Activated T-helper 1 cell treated with anti-CD3 and anti-CD28 coated beads, Interleukin-12 subunit alpha, Interleukin-12 subunit beta, Interleukin-2, Interleukin-4 antibody, amounts not matched to agents 30 ng/mL and 10 ng/mL and 1 ng/mL, durations not matched to agents 14 hours and 24 hours and 36 hours (primary cell): ENCODE results near the gene CD59. TPM values are rescaled to one million over a fixed set of nuclear protein-coding genes. Genes with fewer than 3 reads are reported as not detected.
"Not testable (repeated sequence)": the region's sequence is repeated elsewhere in the genome, so short reads cannot be mapped to it uniquely, and the experiment has no call there.

Experiments
- DNase-seq: peaks from one replicate; pipeline ENCODE4 v3.0.0; 2021; ENCODE audit warnings: low spot score
- H3K27ac Mint-ChIP-seq: one replicate; pipeline ENCODE4 v1.8.0; 2021; ENCODE audit warnings: mild to moderate bottlenecking, mixed read lengths
- H3K27me3 Mint-ChIP-seq: one replicate; pipeline ENCODE4 v1.8.0; 2022; ENCODE audit warnings: mild to moderate bottlenecking, moderate library complexity, mixed read lengths; ENCODE audit not compliant: insufficient read depth
- H3K36me3 Mint-ChIP-seq: one replicate; pipeline ENCODE4 v1.8.0; 2021; ENCODE audit warnings: low read depth, mixed read lengths
- H3K4me1 Mint-ChIP-seq: one replicate; pipeline ENCODE4 v1.8.0; 2021; ENCODE audit warnings: low read depth, mixed read lengths
- H3K4me3 Mint-ChIP-seq: one replicate; pipeline ENCODE4 v1.8.0; 2021; ENCODE audit warnings: mild to moderate bottlenecking, moderate library complexity, mixed read lengths
- H3K9me3 Mint-ChIP-seq: one replicate; pipeline ENCODE4 v1.8.0; 2021; ENCODE audit warnings: mixed read lengths
- intact Hi-C: fragments of 100-400 bp; cut with micrococcal nuclease; formaldehyde crosslinking; loops from one replicate; pipeline ENCODE4 v1.15.1; 2024
- total RNA-seq: library from RNA; stranded (reverse); gene quantifications from 2 replicates; pipeline ENCODE4 v1.2.3, GENCODE V29; 2022

Gene CD59
- total RNA-seq, 1 donor from 2014 or later, result 143 TPM

- peaks cover 31% of the 10 kb centered on the region for H3K36me3 Mint-ChIP-seq
- peak; percentile 44 for DNase-seq
- peaks cover 3% of the 10 kb centered on the region for H3K27me3 Mint-ChIP-seq
- peaks cover 42% of the 10 kb centered on the region for H3K4me1 Mint-ChIP-seq
- peak overlapping the region; percentile 89 for H3K27ac Mint-ChIP-seq
- intact Hi-C loops, result loop anchor here (1.0 to 10.0 kb wide), 6 partner anchors 13 to 699 kb away; partner anchors contain the start of genes C11orf91, CAT, CSTF3 and FBXO3
- H3K9me3 Mint-ChIP-seq, result no peaks in the 10 kb centered on the region
- peak overlapping the region; percentile 87 for H3K4me3 Mint-ChIP-seq
These were observed 714 bp downstream of the CD59 start for GRCh38 chr11:33735271-33736147.

DNA sequence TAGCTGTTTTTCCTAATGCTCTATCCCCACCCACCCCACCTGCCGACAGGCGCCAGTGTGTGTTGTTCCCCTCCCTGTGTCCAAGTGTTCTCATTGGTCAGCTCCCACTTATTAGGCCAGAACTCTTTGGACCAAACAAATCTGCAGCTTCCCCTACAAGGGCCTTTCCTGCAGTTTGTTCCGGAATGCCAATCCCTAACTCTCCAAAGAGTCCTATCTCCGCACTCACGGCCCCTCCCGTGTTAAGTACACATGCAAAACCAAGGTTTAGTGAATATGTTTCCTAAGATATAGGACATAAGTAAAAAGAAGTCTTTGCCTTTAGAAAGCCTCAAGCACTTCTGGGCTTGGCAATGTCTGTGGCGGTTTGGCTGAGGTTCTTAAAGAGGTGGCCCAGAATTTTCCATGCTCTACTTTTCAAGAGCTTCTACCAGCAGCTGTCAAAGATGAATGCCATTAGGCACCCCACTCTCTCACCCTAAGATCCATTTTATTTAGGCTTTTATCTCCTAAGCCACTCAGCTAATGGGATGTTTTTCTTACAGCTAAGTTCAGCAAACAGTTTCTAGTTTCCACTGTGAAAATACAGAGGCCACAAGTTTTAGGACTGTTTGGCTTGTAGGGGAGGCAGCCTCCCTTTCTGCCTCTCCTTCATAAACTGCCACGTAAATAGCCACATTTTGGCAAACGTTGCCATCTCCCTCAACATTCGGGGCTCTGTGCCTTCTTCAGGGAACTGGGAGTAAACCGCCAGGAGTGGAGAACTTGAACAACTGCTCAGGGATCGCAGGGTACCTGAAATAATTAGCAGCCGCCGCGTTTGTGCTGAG is 1.6 kb downstream of the CD59 start:
- H3K4me1 Mint-ChIP-seq, result peaks cover 42% of the 10 kb centered on the region
- intact Hi-C loops, result loop anchor here (1.0 to 10.0 kb wide), 5 partner anchors 12 to 700 kb away; partner anchors contain the start of genes C11orf91, CAT and CSTF3
- H3K27me3 Mint-ChIP-seq, result peaks cover 3% of the 10 kb centered on the region
- H3K27ac Mint-ChIP-seq, result peak overlapping the region; percentile 89
- no peak for DNase-seq
- peak overlapping the region; percentile 87 for H3K4me3 Mint-ChIP-seq
- H3K36me3 Mint-ChIP-seq, result peaks cover 31% of the 10 kb centered on the region
- H3K9me3 Mint-ChIP-seq, result no peaks in the 10 kb centered on the region

DNA sequence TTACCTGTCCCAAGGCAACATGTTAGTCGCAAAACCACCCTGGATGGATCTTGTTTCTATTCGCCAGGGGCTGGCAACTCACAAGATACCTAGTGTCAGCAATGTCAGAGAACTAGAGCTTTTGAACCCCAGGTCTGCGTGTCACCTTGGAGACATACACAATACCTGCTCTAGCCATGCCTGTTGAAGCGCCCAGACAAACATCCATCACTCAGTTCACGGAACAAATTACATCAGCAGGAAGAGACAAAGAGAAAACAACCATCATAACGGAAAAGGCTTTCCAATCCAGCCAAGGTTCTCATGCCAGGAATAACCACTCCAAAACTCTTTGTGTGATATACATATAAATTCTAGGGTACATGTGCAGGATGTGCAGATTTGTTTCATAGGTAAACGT is 2.2 kb downstream of the CD59 start:
- H3K27me3 Mint-ChIP-seq, result peaks cover 3% of the 10 kb centered on the region
- intact Hi-C loops, result loop anchor here (2.0 to 10.0 kb wide), 3 partner anchors 319 to 701 kb away; partner anchors contain the start of genes CAT and CSTF3

DNA sequence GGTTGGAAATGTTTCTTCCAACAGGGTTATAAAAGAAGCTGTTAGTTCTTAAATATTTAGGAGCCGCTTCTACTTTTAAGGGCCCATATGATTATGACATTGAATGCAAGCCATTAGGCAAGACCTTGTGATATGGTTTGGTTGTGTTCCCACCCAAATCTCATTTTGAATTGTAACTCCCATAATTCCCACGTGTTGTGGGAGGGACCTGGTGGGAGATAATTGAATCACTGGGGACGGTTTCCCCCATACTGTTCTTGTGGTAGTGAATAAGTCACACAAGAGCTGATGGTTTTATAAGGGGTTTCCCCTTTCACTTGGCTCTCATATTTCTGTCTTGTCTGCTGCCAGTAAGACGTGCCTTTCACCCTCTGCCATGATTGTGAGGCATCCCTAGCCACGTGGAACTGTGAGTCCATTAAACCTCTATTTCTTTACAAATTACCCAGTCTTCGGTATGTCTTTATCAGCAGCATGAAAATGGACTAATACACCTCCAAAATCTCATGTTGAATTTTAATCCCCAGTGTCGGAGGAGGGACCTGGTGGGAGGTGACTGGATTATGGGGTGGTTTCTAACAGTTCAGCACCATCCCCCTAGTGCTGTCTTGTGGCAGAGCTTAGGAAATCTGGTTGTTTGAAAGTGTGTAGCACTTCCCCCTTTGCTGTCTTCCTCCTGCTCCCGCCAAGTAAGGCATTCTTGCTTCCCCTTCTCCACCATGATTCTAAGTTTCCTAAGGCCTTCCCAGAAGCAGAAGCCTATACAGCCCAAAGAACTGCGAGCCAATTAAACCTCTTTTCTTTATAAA is 4.3 kb downstream of the CD59 start:
- Mint-ChIP-seq H3K27ac (peak overlapping the region; percentile 16), H3K4me3 (peak overlapping the region; percentile 29), H3K27me3 (peaks cover 2% of the 10 kb centered on the region), H3K9me3 (no peaks in the 10 kb centered on the region), H3K36me3 (peaks cover 40% of the 10 kb centered on the region), H3K4me1 (peaks cover 57% of the 10 kb centered on the region)
- intact Hi-C loops, result loop anchor here (1.0 to 10.0 kb wide), 3 partner anchors 9 to 703 kb away; partner anchors contain the start of genes CAT and CSTF3
- DNase-seq, result no peak

More for the DNA sequence above, 2.2 kb downstream of the CD59 start:
- H3K4me1 Mint-ChIP-seq, result peaks cover 47% of the 10 kb centered on the region
- no peak for DNase-seq
- H3K9me3 Mint-ChIP-seq, result no peaks in the 10 kb centered on the region
- H3K4me3 Mint-ChIP-seq, result peak overlapping the region; percentile 87
- H3K27ac Mint-ChIP-seq, result no peak overlapping the region
- H3K36me3 Mint-ChIP-seq, result peaks cover 32% of the 10 kb centered on the region

- Mint-ChIP-seq H3K4me1 (peaks cover 68% of the 10 kb centered on the region), H3K36me3 (peaks cover 48% of the 10 kb centered on the region), H3K27me3 (peaks cover 3% of the 10 kb centered on the region), H3K9me3 (no peaks in the 10 kb centered on the region), H3K27ac (no peak overlapping the region), H3K4me3 (no peak overlapping the region)
- intact Hi-C loops, result loop anchor here (1.0 to 10.0 kb wide), 3 partner anchors 7 to 704 kb away; partner anchors contain the start of genes CAT and CSTF3
- DNase-seq, result no peak
These were observed 5.5 kb downstream of the CD59 start for GRCh38 chr11:33730716-33731115.

GRCh38 chr11:33729072-33729664 is 7.1 kb downstream of the CD59 start:
- peaks cover 51% of the 10 kb centered on the region for H3K36me3 Mint-ChIP-seq
- H3K27me3 Mint-ChIP-seq, result not testable (repeated sequence)

GRCh38 chr11:33727539-33727938 is 8.7 kb downstream of the CD59 start:
- H3K9me3 Mint-ChIP-seq, H3K27me3 Mint-ChIP-seq, H3K4me3 Mint-ChIP-seq, DNase-seq, intact Hi-C loops, H3K27ac Mint-ChIP-seq: not testable (repeated sequence)
- peaks cover 39% of the 10 kb centered on the region for H3K36me3 Mint-ChIP-seq
- peaks cover 75% of the 10 kb centered on the region for H3K4me1 Mint-ChIP-seq

More at GRCh38 chr11:33729072-33729664, 7.1 kb downstream of the CD59 start:
- H3K9me3 Mint-ChIP-seq, DNase-seq, H3K27ac Mint-ChIP-seq, H3K4me3 Mint-ChIP-seq, intact Hi-C loops: not testable (repeated sequence)
- H3K4me1 Mint-ChIP-seq, result peaks cover 71% of the 10 kb centered on the region

- H3K4me3 Mint-ChIP-seq, result no peak overlapping the region
- intact Hi-C loops, result no loop called here
- H3K27me3 Mint-ChIP-seq, result peaks cover 3% of the 10 kb centered on the region
- H3K27ac Mint-ChIP-seq, result no peak overlapping the region
- H3K4me1 Mint-ChIP-seq, result peaks cover 77% of the 10 kb centered on the region
- no peak for DNase-seq
- H3K36me3 Mint-ChIP-seq, result peaks cover 42% of the 10 kb centered on the region
- H3K9me3 Mint-ChIP-seq, result no peaks in the 10 kb centered on the region
These were observed 10.7 kb downstream of the CD59 start for GRCh38 chr11:33725496-33725895.

DNA sequence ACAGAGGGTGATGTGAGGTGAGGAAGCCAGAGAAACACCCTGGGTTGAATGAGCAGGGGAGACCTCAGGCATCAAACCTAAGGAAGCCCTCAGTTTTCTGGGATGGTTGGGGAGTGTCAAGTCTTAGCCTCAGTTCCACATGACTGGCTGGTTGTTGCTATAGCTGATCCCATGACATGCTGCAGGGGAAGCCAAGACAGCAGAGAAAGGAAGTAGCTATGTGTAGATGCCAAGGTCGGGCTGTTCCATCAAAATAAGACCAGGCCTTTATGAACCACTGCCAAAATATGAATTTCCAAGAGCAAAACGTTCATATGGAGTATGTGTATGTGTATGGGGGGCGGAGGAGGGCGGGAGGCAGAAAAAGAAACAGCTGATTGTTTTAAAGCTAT is 11.6 kb downstream of the CD59 start:
- intact Hi-C loops, result loop anchor here (5.0 kb wide), 5 partner anchors 48 to 682 kb away; partner anchors contain the start of genes FBXO3 and LMO2
- Mint-ChIP-seq H3K27ac (peak overlapping the region; percentile 68), H3K36me3 (peaks cover 49% of the 10 kb centered on the region), H3K4me3 (peak overlapping the region; percentile 12), H3K27me3 (peaks cover 3% of the 10 kb centered on the region), H3K9me3 (no peaks in the 10 kb centered on the region), H3K4me1 (peaks cover 83% of the 10 kb centered on the region)
- no peak for DNase-seq

- Mint-ChIP-seq H3K4me1 (peaks cover 79% of the 10 kb centered on the region), H3K36me3 (peaks cover 41% of the 10 kb centered on the region), H3K4me3 (peak overlapping the region; percentile 61)
These were observed 12.9 kb downstream of the CD59 start for GRCh38 chr11:33723238-33723881.

GRCh38 chr11:33722590-33723234 is 13.5 kb downstream of the CD59 start:
- intact Hi-C loops, result loop anchor here (1.0 to 5.0 kb wide), 8 partner anchors 9 to 680 kb away; partner anchors contain the start of genes FBXO3 and LMO2
- H3K27ac Mint-ChIP-seq, result peak overlapping the region; percentile 68
- peak; percentile 41 for DNase-seq
- peaks cover 2% of the 10 kb centered on the region for H3K27me3 Mint-ChIP-seq
- no peaks in the 10 kb centered on the region for H3K9me3 Mint-ChIP-seq
- peaks cover 77% of the 10 kb centered on the region for H3K4me1 Mint-ChIP-seq
- peaks cover 39% of the 10 kb centered on the region for H3K36me3 Mint-ChIP-seq
- H3K4me3 Mint-ChIP-seq, result peak overlapping the region; percentile 61

More at GRCh38 chr11:33723238-33723881, 12.9 kb downstream of the CD59 start:
- no peak for DNase-seq
- Mint-ChIP-seq H3K27me3 (peaks cover 3% of the 10 kb centered on the region), H3K27ac (peak overlapping the region; percentile 68), H3K9me3 (no peaks in the 10 kb centered on the region)
- intact Hi-C loops, result loop anchor here (1.0 to 5.0 kb wide), 6 partner anchors 8 to 681 kb away; partner anchors contain the start of genes FBXO3 and LMO2
